ENCODE data around the gene BLTP3A.
"Not testable (repeated sequence)": the region's sequence is repeated elsewhere in the genome, so short reads cannot be mapped to it uniquely, and the experiment has no call there.

The BLTP3A gene, protein sequence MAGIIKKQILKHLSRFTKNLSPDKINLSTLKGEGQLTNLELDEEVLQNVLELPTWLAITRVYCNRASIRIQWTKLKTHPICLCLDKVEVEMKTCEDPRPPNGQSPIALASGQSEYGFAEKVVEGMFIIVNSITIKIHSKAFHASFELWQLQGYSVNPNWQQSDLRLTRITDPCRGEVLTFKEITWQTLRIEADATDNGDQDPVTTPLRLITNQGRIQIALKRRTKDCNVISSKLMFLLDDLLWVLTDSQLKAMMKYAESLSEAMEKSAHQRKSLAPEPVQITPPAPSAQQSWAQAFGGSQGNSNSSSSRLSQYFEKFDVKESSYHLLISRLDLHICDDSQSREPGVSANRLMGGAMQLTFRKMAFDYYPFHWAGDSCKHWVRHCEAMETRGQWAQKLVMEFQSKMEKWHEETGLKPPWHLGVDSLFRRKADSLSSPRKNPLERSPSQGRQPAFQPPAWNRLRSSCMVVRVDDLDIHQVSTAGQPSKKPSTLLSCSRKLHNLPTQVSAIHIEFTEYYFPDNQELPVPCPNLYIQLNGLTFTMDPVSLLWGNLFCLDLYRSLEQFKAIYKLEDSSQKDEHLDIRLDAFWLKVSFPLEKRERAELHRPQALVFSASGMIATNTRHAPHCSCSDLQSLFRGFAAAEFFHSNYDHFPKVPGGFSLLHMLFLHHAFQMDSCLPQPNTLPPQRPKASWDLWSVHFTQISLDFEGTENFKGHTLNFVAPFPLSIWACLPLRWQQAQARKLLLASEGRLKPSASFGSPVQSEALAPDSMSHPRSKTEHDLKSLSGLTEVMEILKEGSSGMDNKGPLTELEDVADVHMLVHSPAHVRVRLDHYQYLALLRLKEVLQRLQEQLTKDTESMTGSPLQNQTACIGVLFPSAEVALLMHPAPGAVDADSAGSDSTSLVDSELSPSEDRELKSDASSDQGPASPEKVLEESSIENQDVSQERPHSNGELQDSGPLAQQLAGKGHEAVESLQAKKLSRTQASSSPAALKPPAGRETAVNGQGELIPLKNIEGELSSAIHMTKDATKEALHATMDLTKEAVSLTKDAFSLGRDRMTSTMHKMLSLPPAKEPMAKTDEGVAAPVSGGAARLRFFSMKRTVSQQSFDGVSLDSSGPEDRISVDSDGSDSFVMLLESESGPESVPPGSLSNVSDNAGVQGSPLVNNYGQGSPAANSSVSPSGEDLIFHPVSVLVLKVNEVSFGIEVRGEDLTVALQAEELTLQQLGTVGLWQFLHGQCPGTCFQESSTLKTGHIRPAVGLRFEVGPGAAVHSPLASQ (N-terminal part only)

DNA sequence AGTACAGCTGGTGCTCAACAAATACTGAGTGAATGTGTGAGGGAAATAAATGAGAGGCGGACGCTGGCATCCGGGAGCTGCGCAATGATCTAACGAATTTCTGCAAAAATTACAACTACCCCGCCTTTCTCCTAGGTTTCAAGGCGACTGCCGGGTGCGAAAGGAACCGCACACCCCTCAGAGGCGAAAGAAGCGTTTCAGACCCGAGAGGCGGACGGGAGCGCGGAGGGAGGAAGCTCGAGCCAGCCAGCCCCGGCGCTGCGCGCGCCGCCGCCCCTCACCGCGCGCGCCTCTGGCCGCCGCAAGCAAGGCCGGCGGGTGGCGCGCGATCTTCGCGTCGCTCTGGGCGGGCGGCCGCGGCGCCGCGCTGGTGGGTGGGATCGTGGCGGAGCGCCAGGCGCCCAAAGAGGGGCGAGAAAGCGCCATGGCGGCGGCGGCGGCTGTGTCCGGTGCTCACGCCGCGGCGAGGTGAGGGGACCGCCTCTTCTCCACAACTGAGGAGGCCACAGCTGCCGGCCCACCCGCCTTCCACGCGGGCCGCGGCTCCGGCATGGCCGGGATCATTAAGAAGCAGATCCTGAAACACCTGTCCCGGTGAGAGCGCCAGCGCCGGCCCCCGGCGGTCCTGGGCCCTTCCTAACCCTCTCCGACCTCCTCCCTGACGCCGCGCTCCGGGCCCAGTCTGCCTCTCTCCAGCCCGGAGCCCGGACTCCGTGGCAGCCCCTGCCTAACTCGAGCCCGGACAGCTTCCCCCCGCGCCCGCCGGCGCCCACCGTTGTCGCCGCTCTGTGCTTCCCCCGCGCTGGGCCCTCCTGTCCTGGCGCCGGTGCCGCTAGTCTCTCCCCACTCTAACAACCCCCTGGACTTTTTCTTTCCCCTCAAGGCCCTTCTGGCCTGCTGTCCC lies at the start of gene BLTP3A:
BLTP3A (plus strand) TSS at position 383 of the 904 bp plus-strand sequence; CDS start at position 551, 168 bp downstream.
- DNase-seq = peak; percentile 85

GRCh38 chr6:34742094-34742493 lies 49.8 kb upstream of the BLTP3A start:
- no peak for DNase-seq

- DNase-seq = no peak
Measured at GRCh38 chr6:34743625-34744293, 48.1 kb upstream of the BLTP3A start.

DNA sequence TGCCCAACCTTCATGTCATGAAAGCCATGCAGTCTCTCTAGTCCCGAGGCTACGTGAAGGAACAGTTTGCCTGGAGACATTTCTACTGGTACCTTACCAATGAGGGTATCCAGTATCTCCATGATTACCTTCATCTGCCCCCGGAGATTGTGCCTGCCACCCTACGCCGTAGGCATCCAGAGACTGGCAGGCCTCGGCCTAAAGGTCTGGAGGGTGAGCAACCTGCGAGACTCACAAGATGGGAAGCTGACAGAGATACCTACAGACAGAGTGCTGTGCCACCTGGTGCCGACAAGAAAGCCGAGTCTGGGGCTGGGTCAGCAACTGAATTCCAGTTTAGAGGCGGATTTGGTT lies 47.6 kb upstream of the BLTP3A start:
- DNase-seq = not testable (repeated sequence)

GRCh38 chr6:34745277-34746103 lies 46.4 kb upstream of the BLTP3A start:
- DNase-seq = peak; percentile 11

- no peak for DNase-seq
Measured at GRCh38 chr6:34746104-34746846, 45.6 kb upstream of the BLTP3A start.

- DNase-seq = no peak
Measured at GRCh38 chr6:34748757-34749156, 43.1 kb upstream of the BLTP3A start.

- DNase-seq = peak; percentile 38
Measured at GRCh38 chr6:34756513-34756856, 35.4 kb upstream of the BLTP3A start.

- DNase-seq = no peak
Measured at GRCh38 chr6:34757687-34758274, 34.1 kb upstream of the BLTP3A start.

DNA sequence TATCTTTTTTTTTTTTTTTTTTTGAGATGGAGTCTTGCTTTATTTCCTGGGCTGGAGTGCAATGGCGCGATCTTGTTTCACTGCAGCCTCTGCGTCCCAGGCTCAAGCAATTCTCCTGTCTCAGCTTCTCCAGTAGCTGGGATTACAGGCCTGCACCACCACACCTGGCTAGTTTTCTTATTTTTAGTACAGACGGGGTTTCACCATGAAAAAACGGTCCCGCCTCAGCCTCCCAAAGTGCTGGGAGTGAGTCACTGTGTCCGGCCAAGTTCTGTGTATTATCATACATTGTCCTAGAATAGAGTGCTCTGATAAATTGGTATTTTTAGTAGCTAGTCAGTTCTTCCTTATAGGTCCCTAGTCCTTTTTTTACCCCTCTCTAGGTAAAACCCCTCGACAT lies 31.8 kb upstream of the BLTP3A start:
- DNase-seq = no peak

- not testable (repeated sequence) for DNase-seq
Measured at GRCh38 chr6:34761681-34762080, 30.2 kb upstream of the BLTP3A start.

DNA sequence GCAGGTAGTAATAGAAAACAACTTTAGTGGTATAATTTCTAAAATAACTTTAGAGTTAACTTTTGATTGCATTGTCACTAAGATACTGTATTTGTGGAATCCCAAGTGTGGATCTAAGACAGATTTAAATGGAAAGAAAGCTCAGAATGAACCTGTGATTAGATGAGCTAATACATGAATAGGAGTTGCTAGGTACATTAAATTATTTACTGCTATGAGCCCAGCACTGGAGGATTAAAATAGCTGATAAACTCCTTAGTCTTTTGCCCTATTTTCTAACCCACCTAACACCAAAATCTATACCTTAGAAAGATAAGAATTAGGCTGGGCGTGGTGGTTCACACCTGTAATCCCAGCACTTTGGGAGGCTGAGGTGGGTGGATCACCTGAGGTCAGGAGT lies 23.7 kb upstream of the BLTP3A start:
- DNase-seq = no peak

- no peak for DNase-seq
Measured at GRCh38 chr6:34771727-34772126, 20.2 kb upstream of the BLTP3A start.

DNA sequence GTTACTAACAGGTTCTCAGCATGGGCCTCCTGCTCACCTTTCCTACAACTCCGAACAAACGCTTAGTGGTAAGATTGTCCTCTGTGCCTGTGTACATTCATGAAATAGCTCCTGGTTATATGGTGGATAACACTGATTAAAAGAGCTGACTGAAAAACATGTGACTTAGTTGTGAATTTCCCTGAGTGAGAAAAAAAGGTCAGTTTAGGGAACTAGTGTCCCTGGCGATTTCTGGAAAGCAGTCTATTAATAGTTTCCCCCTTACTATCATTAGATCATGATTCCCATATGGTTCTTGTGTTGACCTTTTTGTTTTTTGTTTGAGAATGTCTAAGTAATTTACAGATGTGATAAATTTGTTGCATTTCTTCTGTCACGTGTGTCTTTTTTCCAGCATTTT lies 18.9 kb upstream of the BLTP3A start:
- DNase-seq = peak; percentile 76

DNA sequence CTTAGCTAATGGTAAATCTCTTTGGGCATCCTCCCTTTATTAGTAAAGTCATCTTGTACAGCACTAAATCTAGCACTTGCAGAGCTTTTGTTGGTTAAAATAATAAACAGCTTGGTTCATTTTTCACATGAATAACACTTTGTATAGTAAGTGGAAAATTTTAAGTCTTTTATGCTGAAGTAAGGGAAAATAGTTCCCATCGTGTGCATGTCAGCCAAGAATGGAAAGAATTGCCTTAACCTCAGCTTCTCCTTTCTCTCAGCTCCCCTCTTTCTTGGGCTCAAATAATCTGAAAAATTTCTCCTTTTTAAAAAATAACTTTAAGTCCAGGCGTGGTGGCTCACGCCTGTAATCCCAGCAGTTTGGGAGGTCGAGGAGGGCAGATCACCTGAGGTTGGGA lies 18.0 kb upstream of the BLTP3A start:
- DNase-seq = peak; percentile 37

GRCh38 chr6:34774967-34775366 lies 16.9 kb upstream of the BLTP3A start:
- no peak for DNase-seq

- DNase-seq = not testable (repeated sequence)
Measured at GRCh38 chr6:34785375-34785774, 6.5 kb upstream of the BLTP3A start.

GRCh38 chr6:34787152-34787551 lies 4.7 kb upstream of the BLTP3A start:
- not testable (repeated sequence) for DNase-seq

DNA sequence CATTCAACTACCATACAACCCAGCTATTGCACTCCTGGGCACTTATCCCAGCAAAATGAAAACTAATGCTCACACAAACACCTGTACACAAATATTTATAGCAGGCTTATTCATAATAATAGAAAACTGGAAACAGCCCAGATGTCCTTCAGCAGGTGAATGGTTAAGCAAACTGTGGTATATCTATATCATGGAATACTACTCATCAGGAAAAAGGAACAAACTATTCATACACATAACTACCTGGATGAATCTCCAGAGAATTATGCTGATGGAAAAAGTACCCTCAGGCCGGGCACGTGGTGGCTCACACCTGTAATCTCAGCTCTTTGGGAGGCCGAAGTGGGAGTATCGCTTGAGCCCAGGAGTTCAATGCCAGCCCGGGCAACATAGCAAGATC lies 3.8 kb upstream of the BLTP3A start:
- no peak for DNase-seq

Measured in inflammatory macrophage treated with lipopolysaccharide for 4 hours (primary cell).